Lower leg skin (tissue), 3 donors: ENCODE results near the gene GRM3.

Source experiments
- POLR2A ChIP-seq, 2 donors: fragments of 450-650 bp; IDR thresholded peaks; one replicate each; pipeline ENCODE4 v1.6.1; 2016 to 2017; ENCODE audit warnings: antibody characterized with exemption in 2 of 2, mild to moderate bottlenecking in 1 of 2, moderate library complexity in 1 of 2
- TF ChIP-seq, protein P1 (sequence below), 3 donors: fragments of 450-650 bp; IDR thresholded peaks; one replicate each; pipeline ENCODE4 v1.5.1; 2016; ENCODE audit warnings: antibody characterized with exemption in 3 of 3, mild to moderate bottlenecking in 3 of 3, moderate library complexity in 2 of 3

DNA sequence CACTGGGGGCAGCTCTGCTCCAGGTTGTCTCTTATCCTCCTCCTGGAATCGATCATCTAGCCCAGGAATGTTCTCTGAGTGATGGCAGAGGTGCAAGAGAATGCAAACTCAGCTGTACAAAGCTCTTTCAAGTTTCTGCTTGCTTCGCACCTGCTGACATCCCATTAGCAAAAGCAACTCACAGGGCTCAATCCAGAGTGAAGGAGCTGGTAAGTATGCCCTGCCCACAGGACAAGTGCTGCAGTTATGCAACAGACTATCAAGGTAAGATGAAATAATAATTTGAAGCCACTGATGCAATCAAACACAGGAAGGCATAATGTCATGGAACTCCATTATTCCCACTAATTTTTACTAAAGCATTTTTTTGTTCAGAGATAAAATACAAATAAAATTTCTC lies 122.2 kb downstream of the GRM3 start:
- TF ChIP-seq, protein P1, sequence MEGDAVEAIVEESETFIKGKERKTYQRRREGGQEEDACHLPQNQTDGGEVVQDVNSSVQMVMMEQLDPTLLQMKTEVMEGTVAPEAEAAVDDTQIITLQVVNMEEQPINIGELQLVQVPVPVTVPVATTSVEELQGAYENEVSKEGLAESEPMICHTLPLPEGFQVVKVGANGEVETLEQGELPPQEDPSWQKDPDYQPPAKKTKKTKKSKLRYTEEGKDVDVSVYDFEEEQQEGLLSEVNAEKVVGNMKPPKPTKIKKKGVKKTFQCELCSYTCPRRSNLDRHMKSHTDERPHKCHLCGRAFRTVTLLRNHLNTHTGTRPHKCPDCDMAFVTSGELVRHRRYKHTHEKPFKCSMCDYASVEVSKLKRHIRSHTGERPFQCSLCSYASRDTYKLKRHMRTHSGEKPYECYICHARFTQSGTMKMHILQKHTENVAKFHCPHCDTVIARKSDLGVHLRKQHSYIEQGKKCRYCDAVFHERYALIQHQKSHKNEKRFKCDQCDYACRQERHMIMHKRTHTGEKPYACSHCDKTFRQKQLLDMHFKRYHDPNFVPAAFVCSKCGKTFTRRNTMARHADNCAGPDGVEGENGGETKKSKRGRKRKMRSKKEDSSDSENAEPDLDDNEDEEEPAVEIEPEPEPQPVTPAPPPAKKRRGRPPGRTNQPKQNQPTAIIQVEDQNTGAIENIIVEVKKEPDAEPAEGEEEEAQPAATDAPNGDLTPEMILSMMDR (IDR thresholded peaks at IDR 0.05) = no peak
- no peak for TF ChIP-seq POLR2A (IDR thresholded peaks at IDR 0.05)
